Caco-2 (cell line): Measurements from ENCODE around the gene OR5H6. TPM values are rescaled to one million over a fixed set of nuclear protein-coding genes. Genes with fewer than 3 reads are reported as not detected.

Experiments
- BruUV-seq: library from RNA; stranded (reverse); fragments of 400-500 nt; replicated peaks from 2 replicates; lab custom pipeline; 2021; lab: Mats Ljungman, UMichigan
- CTCF ChIA-PET: fragments of 300-600 bp; sonication (Branson Sonifier 250); formaldehyde crosslinking; loops from one replicate; lab custom pipeline; 2022; ENCODE audit warnings: antibody characterized with exemption; lab: Charles Lee
- POLR2A ChIA-PET: fragments of 300-600 bp; sonication (Branson Sonifier 250); formaldehyde crosslinking; loops from one replicate; lab custom pipeline; 2022; ENCODE audit warnings: antibody characterized with exemption; lab: Charles Lee
- DNase-seq, 2 experiments: peaks; one replicate each; pipeline versions ENCODE4 v3.0.0 to v3.0.0-alpha.2; 2020 to 2022
- H3K27me3 ChIP-seq: replicated peaks from 2 replicates; pipeline ENCODE4 v1.6.0; 2011; ENCODE audit warnings: low read length; ENCODE audit not compliant: control insufficient read depth, insufficient read depth
- H3K36me3 ChIP-seq: 2 replicates; pipeline ENCODE4 v1.5.1; 2011; ENCODE audit warnings: low read length; ENCODE audit not compliant: control insufficient read depth, insufficient read depth
- H3K4me1 ChIP-seq: fragments of 250-450 bp; sonication (Bioruptor Pico); 2 replicates; pipeline ENCODE4 v1.5.1; 2020; ENCODE audit warnings: mild to moderate bottlenecking
- H3K4me3 ChIP-seq: 2 replicates; pipeline ENCODE4 v1.5.1; 2011; ENCODE audit warnings: low read depth, mild to moderate bottlenecking, control low read depth, low read length
- H3K9me3 ChIP-seq: fragments of 250-450 bp; sonication (Bioruptor Pico); 2 replicates; pipeline ENCODE4 v1.5.1; 2020; ENCODE audit warnings: mild to moderate bottlenecking, moderate library complexity
- H3K27ac Mint-ChIP-seq: one replicate; pipeline ENCODE4 v1.8.0; 2022; ENCODE audit warnings: mixed read lengths; ENCODE audit not compliant: unreplicated experiment
- H3K27me3 Mint-ChIP-seq: one replicate; pipeline ENCODE4 v1.8.0; 2022; ENCODE audit warnings: mixed read lengths; ENCODE audit not compliant: insufficient read depth, unreplicated experiment
- H3K36me3 Mint-ChIP-seq: one replicate; pipeline ENCODE4 v1.8.0; 2022; ENCODE audit warnings: mild to moderate bottlenecking, mixed read lengths; ENCODE audit not compliant: insufficient read depth, unreplicated experiment
- H3K4me1 Mint-ChIP-seq: one replicate; pipeline ENCODE4 v1.8.0; 2022; ENCODE audit warnings: low read depth, mixed read lengths; ENCODE audit not compliant: unreplicated experiment
- H3K4me3 Mint-ChIP-seq: one replicate; pipeline ENCODE4 v1.8.0; 2022; ENCODE audit warnings: mild to moderate bottlenecking, moderate library complexity, mixed read lengths; ENCODE audit not compliant: unreplicated experiment
- H3K9me3 Mint-ChIP-seq: one replicate; pipeline ENCODE4 v1.8.0; 2022; ENCODE audit warnings: mixed read lengths; ENCODE audit not compliant: unreplicated experiment
- intact Hi-C: fragments of 100-400 bp; cut with micrococcal nuclease; formaldehyde crosslinking; loops from one replicate; pipeline ENCODE4 v1.10.0; 2022; ENCODE audit not compliant: unreplicated experiment
- total RNA-seq: library from RNA; stranded (reverse); gene quantifications from 2 replicates; pipeline ENCODE4 v1.2.3, GENCODE V29; 2022
- TF ChIP-seq, protein P1 (sequence below), 2 experiments: fragments of 200-600 bp in 1 of 2; IDR thresholded peaks; 1 replicate in 1 of 2; 2 replicates in 1 of 2; pipeline versions ENCODE4 v1.5.1 to v1.8.0; 2011 to 2022; ENCODE audit warnings: antibody characterized with exemption in 1 of 2, control low read depth in 1 of 2, inconsistent platforms in 1 of 2, low read depth in 1 of 2, low read length in 1 of 2, mild to moderate bottlenecking in 1 of 2, moderate library complexity in 1 of 2; ENCODE audit not compliant: insufficient read depth in 1 of 2, severe bottlenecking in 1 of 2, unreplicated experiment in 1 of 2

Gene OR5H6
- total RNA-seq, 1 experiment from 2014 or later: not detected

DNA sequence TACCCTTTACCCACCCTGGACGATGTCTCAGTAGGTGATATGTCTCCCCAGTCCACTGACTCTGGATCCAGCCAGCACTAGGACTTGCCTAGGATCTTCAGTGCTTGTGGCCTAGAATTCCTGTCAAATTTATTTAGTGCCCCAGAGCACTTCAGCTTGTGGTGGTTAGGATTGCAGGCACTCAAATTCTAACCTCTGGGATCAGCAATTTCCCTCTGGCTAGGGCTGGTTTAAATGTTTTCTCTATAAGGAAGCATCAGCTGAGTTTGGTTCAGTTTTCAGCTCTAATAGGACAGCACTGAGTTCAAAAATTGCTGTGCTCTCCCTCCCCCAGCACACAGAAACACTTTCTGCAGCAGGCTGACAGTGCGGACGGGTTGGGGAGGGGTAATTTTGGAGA lies 8.1 kb downstream of the OR5H6 start:
- intact Hi-C loops: no loop called here
- peaks cover 4% of the 10 kb centered on the region; the same call in 1 of the 2 replicates for H3K9me3 ChIP-seq
- no TSS peak for BruUV-seq
- Mint-ChIP-seq H3K4me1 (no peaks in the 10 kb centered on the region), H3K9me3 (peaks cover 31% of the 10 kb centered on the region), H3K27me3 (no peaks in the 10 kb centered on the region), H3K4me3 (no peak overlapping the region), H3K27ac (no peak overlapping the region), H3K36me3 (no peaks in the 10 kb centered on the region)
- DNase-seq: no peak
- TF ChIP-seq, protein P1, sequence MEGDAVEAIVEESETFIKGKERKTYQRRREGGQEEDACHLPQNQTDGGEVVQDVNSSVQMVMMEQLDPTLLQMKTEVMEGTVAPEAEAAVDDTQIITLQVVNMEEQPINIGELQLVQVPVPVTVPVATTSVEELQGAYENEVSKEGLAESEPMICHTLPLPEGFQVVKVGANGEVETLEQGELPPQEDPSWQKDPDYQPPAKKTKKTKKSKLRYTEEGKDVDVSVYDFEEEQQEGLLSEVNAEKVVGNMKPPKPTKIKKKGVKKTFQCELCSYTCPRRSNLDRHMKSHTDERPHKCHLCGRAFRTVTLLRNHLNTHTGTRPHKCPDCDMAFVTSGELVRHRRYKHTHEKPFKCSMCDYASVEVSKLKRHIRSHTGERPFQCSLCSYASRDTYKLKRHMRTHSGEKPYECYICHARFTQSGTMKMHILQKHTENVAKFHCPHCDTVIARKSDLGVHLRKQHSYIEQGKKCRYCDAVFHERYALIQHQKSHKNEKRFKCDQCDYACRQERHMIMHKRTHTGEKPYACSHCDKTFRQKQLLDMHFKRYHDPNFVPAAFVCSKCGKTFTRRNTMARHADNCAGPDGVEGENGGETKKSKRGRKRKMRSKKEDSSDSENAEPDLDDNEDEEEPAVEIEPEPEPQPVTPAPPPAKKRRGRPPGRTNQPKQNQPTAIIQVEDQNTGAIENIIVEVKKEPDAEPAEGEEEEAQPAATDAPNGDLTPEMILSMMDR (IDR thresholded peaks at IDR 0.05; ENCODE audit: insufficient read depth in 1 of 2, low read depth in 1 of 2, low read length in 1 of 2, severe bottlenecking in 1 of 2, unreplicated experiment in 1 of 2): no peak
- ChIA-PET POLR2A (no interaction called here), CTCF (no interaction called here)
- no peaks in the 10 kb centered on the region for H3K36me3 ChIP-seq
- no peak overlapping the region for H3K4me3 ChIP-seq
- H3K4me1 ChIP-seq: no peaks in the 10 kb centered on the region
- H3K27me3 ChIP-seq: no peaks in the 10 kb centered on the region

DNA sequence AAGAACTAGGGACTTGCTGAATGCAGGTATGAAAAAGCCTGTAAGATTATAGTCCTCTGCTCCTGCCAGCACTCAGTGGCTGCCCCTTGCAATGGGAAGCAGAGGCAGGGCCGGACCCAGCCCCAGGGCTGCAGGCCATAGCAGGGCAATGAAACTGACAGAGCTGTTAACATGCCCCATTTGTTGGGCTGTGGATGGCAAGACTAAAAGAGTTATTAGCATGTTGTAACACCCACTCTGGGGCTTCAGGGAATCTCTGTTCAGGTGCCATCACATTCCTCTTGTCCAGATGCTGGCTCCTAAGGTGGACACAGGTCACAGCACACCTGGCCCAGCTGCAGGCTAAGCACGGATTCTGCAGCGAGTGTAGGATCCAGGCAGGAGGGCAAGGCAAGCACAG lies 10.9 kb downstream of the OR5H6 start:
- DNase-seq: no peak
- H3K4me1 Mint-ChIP-seq: no peaks in the 10 kb centered on the region
- Histone ChIP-seq H3K27me3 (no peaks in the 10 kb centered on the region), H3K4me3 (no peak overlapping the region), H3K36me3 (no peaks in the 10 kb centered on the region), H3K9me3 (peaks cover 2% of the 10 kb centered on the region; the same call in 1 of the 2 replicates), H3K4me1 (no peaks in the 10 kb centered on the region)
- H3K27ac Mint-ChIP-seq: no peak overlapping the region
- H3K36me3 Mint-ChIP-seq: no peaks in the 10 kb centered on the region
- TF ChIP-seq, protein P1 (IDR thresholded peaks at IDR 0.05; ENCODE audit: insufficient read depth in 1 of 2, low read depth in 1 of 2, low read length in 1 of 2, severe bottlenecking in 1 of 2, unreplicated experiment in 1 of 2): no peak
- intact Hi-C loops: no loop called here
- H3K9me3 Mint-ChIP-seq: peaks cover 11% of the 10 kb centered on the region
- CTCF ChIA-PET: no interaction called here
- POLR2A ChIA-PET: no interaction called here
- BruUV-seq: no TSS peak
- H3K4me3 Mint-ChIP-seq: no peak overlapping the region
- no peaks in the 10 kb centered on the region for H3K27me3 Mint-ChIP-seq

DNA sequence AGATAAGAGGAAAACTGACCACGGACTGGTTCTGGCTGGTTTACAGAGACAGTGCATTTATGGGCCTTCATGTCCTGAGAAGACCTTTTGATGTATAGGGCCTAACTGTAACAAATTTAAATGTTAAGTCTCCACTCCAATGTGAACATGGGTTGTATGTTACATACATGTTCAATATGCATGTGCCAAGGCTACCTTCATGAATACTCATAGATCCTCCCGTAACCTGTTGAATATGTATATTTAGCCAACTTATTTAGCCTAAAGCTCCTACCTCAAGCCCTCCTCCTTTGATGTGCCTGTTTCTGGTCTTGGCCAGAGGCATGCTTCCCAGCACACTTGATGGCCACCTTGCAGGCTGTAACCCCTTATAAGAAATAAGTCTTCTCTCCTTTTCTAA lies 18.2 kb downstream of the OR5H6 start, which contains the start of gene OR5H2:
TSS of gene OR5H2 (plus strand) at position 301 of the 400 bp plus-strand sequence. CDS start 398 bp downstream, outside the sequence.
- Mint-ChIP-seq H3K9me3 (no peaks in the 10 kb centered on the region), H3K27me3 (no peaks in the 10 kb centered on the region), H3K36me3 (no peaks in the 10 kb centered on the region), H3K4me1 (no peaks in the 10 kb centered on the region), H3K27ac (no peak within 1 kb of the TSS), H3K4me3 (no peak within 1 kb of the TSS)
- DNase-seq: no peak
- BruUV-seq: no TSS peak
- POLR2A ChIA-PET: no interaction called here
- TF ChIP-seq, protein P1 (IDR thresholded peaks at IDR 0.05; ENCODE audit: insufficient read depth in 1 of 2, low read depth in 1 of 2, low read length in 1 of 2, severe bottlenecking in 1 of 2, unreplicated experiment in 1 of 2): no peak
- Histone ChIP-seq H3K27me3 (no peaks in the 10 kb centered on the region), H3K9me3 (no peaks in the 10 kb centered on the region), H3K4me3 (no peak within 1 kb of the TSS), H3K36me3 (no peaks in the 10 kb centered on the region), H3K4me1 (no peaks in the 10 kb centered on the region)
- intact Hi-C loops: no loop called here
- CTCF ChIA-PET: no interaction called here
